ENCODE data around the gene MAGED4B.
"Not testable (repeated sequence)": the region's sequence is repeated elsewhere in the genome, so short reads cannot be mapped to it uniquely, and the experiment has no call there.

Gene MAGED4B

GRCh38 chrX:52068666-52069640, at the start of gene MAGED4B:
MAGED4B (minus strand) TSS chrX:52069183; CDS start chrX:52068172, 1,011 bp downstream.
- DNase-seq (ENCODE audit: low read depth in 1 of 2, low spot score in 1 of 2) = not testable (repeated sequence)

DNA sequence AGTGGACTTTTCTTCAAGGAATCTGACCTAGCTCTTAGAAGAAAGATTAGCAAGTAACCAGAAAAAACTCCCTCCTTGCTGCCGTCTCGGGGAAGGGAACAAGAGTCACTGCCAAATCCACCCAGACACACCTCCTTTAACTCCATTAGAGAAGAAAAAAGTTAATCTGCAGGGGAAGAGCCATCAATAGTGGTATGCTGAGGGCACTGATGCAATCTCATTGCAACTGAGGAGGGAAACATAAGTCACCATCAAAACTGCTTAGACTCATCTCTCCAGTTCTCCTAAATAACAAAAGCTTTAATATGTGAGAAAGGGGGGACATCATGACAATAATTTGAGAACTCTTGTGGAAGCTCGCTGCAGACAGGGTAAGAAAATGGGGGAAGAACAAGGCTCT, 49.3 kb upstream of the MAGED4B start:
- DNase-seq (ENCODE audit: low read depth in 1 of 2, low spot score in 1 of 2) = no peak

- no peak for DNase-seq (ENCODE audit: low read depth in 1 of 2, low spot score in 1 of 2)
Measured at GRCh38 chrX:52082578-52082977, 13.6 kb upstream of the MAGED4B start.

- no peak for DNase-seq (ENCODE audit: low read depth in 1 of 2, low spot score in 1 of 2)
Measured at GRCh38 chrX:52078131-52078530, 9.1 kb upstream of the MAGED4B start.

DNA sequence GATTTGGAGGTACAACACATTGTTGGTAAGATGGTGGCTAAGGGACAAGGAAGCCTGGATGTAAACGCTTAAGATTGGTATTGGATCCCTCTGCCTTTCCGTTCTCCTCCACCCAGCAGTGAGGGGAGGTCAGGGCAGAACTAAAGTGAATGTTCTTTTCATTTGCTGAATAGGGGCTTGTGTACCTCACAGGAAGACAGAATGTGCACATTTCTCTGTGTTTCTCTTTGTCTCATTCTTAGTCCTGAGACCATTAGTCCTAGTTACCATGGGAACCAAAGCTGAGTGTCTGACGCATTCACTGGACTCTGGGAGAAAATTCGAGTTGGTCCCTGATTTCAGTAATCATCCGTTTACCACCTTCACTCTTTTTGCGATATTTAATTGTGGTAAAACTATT, 26.7 kb downstream of the MAGED4B start:
- DNase-seq (ENCODE audit: low read depth in 1 of 2, low spot score in 1 of 2) = not testable (repeated sequence)

GRCh38 chrX:52034211-52034610, 34.8 kb downstream of the MAGED4B start:
- no peak for DNase-seq (ENCODE audit: low read depth in 1 of 2, low spot score in 1 of 2)

GRCh38 chrX:52031371-52031770, 37.6 kb downstream of the MAGED4B start:
- DNase-seq (ENCODE audit: low read depth in 1 of 2, low spot score in 1 of 2) = no peak

DNA sequence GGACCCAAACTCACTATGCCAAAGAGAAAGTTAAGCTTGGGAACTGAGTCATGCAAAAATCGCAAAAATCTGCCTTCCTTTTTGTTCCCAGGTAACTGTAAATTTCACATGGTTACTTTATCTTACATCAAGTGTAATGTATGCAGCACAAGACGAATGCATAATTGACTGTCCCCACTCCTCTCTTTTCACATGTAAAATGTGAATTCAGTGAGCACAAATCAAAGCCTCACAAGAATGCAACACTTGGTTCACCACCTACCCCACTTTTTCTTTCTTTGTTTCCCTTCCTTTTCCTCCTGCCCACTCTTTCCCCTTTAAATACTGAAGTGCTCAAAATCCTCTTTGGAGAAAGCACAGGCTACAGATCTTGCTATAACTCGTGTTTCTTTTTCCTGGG, 53.2 kb downstream of the MAGED4B start:
- no peak for DNase-seq (ENCODE audit: low read depth in 1 of 2, low spot score in 1 of 2)

Measured in stimulated activated CD4-positive, alpha-beta T cell treated with anti-CD3 and anti-CD28 coated beads, Interleukin-15, amount 100 ng/mL, for 1 hour (primary cell).